Measurements from ENCODE around the gene ASIC2.

DNA sequence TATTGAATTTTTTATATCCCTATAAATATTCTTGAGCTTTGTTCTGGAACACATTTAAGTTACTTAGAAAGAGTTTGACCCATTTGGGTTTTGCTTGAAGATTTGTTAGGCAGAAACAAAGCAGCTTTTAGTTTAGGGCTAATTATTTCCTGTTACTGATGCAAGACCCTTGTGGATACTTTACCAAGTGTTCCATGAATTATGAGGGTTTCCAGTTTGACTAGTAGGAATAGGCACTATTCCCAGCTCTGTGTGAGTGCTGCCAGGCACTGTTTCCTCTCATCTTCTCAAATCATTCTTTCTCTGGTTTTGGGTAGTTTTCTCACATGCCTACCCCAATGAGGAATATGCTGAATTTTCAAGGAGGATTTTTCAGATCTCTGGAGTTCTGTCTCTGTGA is 221.4 kb downstream of the ASIC2 start:
- no peak for TF ChIP-seq GATA2 (IDR thresholded peaks at IDR 0.05; ENCODE audit: low read depth, low read length)
- TF ChIP-seq GATA3 (IDR thresholded peaks at IDR 0.05; ENCODE audit: low read depth, low read length): no peak

Data from SH-SY5Y (cell line).